ENCODE measurements around the gene ZNF502. TPM values are rescaled to one million over a fixed set of nuclear protein-coding genes. Genes with fewer than 3 reads are reported as not detected.
A peak's percentile ranks its signal among the peaks of the same experiment; 100 is the strongest.
"Not testable (repeated sequence)": the region's sequence is repeated elsewhere in the genome, so short reads cannot be mapped to it uniquely, and the experiment has no call there.

Gene ZNF502
- total RNA-seq, result 1 to 10 TPM; 2.3 to 3.1 TPM

DNA sequence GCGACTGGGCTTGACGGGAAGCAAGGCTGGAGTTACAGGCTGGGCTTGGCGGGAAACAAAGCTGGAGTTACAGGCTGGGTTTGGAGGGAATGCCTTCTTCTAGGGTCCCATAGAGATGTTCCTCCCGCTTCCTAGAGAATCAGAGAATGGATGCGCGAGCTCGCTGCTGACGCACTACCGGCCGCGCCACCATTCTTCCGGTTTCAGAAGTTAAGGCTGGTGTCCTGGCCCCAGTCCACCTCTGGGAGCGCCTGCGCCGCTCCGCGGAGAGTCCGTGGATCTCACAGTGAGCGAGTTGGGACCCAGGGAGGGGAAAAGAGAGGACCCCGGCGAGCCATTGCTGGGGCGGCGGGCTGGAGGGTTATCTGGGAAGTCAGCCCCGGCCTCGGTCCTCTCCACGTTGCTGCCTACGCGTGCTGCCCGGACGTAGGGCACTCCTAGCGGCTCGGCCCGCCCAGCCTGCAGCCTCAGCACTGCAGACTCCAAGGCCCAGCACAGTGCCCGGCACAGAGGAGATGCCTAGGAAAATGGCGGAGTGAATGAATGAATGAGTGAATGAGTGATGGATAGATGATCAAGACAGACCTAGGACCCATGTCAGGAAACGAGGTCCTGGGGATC is at the start of gene ZNF502:
TSS of gene ZNF502 (plus strand) at position 206 of the 621 bp plus-strand sequence. CDS start 7,602 bp downstream, outside the sequence.
- peak; percentile 88 for DNase-seq (ENCODE audit: low spot score)
- Histone ChIP-seq H3K36me3 (peaks cover 1% of the 10 kb centered on the region), H3K4me3 (peak within 1 kb of the TSS; percentile 67 to 80), H3K4me1 (peaks cover 0 to 5% of the 10 kb centered on the region in 2 donors), H3K9me3 (peaks cover 5 to 47% of the 10 kb centered on the region in 2 donors), H3K27ac (peak within 1 kb of the TSS; percentile 59 to 70), H3K27me3 (no peaks in the 10 kb centered on the region)
- TF ChIP-seq, protein P1, sequence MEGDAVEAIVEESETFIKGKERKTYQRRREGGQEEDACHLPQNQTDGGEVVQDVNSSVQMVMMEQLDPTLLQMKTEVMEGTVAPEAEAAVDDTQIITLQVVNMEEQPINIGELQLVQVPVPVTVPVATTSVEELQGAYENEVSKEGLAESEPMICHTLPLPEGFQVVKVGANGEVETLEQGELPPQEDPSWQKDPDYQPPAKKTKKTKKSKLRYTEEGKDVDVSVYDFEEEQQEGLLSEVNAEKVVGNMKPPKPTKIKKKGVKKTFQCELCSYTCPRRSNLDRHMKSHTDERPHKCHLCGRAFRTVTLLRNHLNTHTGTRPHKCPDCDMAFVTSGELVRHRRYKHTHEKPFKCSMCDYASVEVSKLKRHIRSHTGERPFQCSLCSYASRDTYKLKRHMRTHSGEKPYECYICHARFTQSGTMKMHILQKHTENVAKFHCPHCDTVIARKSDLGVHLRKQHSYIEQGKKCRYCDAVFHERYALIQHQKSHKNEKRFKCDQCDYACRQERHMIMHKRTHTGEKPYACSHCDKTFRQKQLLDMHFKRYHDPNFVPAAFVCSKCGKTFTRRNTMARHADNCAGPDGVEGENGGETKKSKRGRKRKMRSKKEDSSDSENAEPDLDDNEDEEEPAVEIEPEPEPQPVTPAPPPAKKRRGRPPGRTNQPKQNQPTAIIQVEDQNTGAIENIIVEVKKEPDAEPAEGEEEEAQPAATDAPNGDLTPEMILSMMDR (IDR thresholded peaks at IDR 0.05), result peak in 1 of 2 donors; percentile 50

DNA sequence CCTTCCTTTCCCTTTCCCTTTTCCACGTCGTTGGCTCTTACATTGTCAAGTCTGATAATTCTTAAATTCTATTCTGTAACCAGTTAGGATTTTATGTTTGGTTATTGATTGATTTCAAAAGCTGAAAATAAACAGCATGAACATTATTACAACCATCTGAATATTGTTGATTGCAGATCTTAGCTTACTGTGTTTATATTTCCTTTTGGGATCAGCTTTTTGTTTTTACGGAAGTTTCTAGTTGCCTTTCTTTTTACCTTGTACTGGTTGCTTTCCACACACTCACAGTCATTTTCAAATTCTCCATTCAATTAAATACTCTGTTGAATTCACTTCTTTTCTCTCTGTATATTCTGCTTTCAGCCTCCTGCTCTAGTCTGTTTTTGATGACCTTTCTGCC is 47.3 kb upstream of the ZNF502 start:
- Histone ChIP-seq H3K4me3 (no peak overlapping the region), H3K27me3 (no peaks in the 10 kb centered on the region), H3K27ac (no peak overlapping the region), H3K36me3 (peaks cover 9% of the 10 kb centered on the region), H3K9me3 (peaks cover 0 to 6% of the 10 kb centered on the region in 2 donors), H3K4me1 (no peaks in the 10 kb centered on the region)
- no peak for DNase-seq (ENCODE audit: low spot score)
- TF ChIP-seq, protein P1 (IDR thresholded peaks at IDR 0.05), result no peak

DNA sequence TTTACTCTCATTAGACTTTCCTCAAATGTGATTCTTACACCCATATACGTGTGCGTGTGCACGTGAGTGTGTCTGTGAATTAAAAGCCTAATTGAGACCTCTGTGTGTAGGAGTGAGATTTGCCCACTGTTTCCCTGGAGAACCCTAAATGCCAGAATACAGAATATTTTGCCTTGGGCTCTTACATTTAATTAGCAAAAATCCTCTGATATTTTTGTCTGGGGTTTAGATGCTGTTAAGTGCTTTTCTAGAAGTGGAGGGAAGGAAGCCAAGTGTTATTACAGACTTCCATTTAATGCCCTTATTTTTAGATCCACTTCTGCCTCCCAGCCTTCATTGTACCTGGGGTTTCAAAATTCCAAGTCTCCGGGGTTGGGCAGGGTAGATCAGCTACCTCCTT is 46.1 kb upstream of the ZNF502 start:
- DNase-seq (ENCODE audit: low spot score), result no peak
- H3K27ac ChIP-seq, result no peak overlapping the region
- H3K9me3 ChIP-seq, result no peaks in the 10 kb centered on the region
- no peaks in the 10 kb centered on the region for H3K36me3 ChIP-seq
- TF ChIP-seq, protein P1 (IDR thresholded peaks at IDR 0.05), result no peak
- no peaks in the 10 kb centered on the region for H3K27me3 ChIP-seq
- no peaks in the 10 kb centered on the region for H3K4me1 ChIP-seq
- no peak overlapping the region for H3K4me3 ChIP-seq

DNA sequence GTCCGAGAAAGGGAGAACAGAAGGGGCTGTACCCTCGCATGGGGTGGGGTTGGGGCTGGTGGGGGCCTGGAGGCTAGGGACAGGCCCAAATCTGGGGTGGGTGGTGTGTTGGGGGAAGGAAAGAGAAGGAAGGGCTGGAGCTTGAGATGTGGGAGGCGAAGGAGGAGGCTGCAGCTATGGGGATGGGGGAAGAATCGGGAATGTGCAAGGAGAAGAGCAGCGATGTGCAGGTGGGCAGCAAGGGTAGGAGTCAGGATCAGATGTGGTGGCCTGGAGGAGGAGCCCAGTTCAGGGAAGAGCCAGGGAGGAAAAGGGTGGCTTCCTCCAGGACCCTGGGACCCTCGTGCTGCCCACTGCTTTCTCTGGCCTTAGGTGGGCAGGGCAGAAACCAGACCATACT is 42.7 kb upstream of the ZNF502 start:
- Histone ChIP-seq H3K27me3 (no peaks in the 10 kb centered on the region), H3K36me3 (no peaks in the 10 kb centered on the region), H3K4me1 (no peaks in the 10 kb centered on the region), H3K4me3 (no peak overlapping the region), H3K27ac (no peak overlapping the region), H3K9me3 (no peaks in the 10 kb centered on the region)
- DNase-seq (ENCODE audit: low spot score), result no peak
- TF ChIP-seq, protein P1 (IDR thresholded peaks at IDR 0.05), result no peak

DNA sequence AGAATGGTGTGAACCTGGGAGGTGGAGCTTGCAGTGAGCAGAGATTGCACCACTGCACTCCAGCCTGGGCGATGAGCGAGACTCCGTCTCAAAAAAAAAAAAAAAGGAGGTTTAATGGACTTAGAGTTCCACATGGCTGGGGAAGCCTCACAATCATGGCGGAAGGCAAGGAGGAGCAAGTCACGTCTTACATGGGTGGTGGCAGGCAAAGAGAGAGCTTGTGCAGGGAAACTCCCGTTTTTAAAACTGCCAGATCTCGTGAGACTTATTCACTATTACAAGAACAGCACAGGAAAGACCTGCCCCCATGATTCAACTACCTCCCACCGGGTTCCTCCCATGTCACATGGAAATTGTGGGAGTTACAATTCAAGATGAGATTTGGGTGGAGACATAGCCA is 39.0 kb upstream of the ZNF502 start:
- not testable (repeated sequence) for DNase-seq (ENCODE audit: low spot score); H3K4me3 ChIP-seq; H3K4me1 ChIP-seq; H3K36me3 ChIP-seq; H3K27ac ChIP-seq; H3K27me3 ChIP-seq; H3K9me3 ChIP-seq

DNA sequence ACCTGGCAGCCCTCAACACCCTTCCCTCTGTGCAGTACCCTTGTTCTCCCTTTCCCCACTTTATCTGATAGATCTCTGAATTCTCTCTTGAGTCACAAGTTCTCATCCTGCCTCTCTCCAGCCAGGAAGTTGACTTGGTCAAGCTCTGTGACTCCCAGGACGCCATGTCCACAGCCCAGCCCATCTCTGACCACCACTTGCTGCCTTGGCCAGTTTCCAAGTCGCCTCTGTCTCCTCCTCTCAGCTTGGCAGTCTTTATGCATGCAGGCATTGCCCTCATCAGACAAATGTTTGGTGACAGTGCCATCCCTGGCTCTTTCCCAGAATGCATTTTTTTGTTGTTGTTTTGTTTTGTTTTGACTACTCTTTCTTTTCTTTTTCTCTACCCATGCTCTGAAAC is 38.2 kb upstream of the ZNF502 start:
- no peak for DNase-seq (ENCODE audit: low spot score)
- Histone ChIP-seq H3K36me3 (no peaks in the 10 kb centered on the region), H3K4me3 (no peak overlapping the region), H3K4me1 (no peaks in the 10 kb centered on the region), H3K27ac (no peak overlapping the region), H3K27me3 (no peaks in the 10 kb centered on the region), H3K9me3 (no peaks in the 10 kb centered on the region)
- TF ChIP-seq, protein P1 (IDR thresholded peaks at IDR 0.05), result no peak

Measured in right atrium auricular region (tissue), 2 donors.